H54 (cell line): Measurements from ENCODE around the gene SIGLEC1.

ENCODE experiments used
- DNase-seq: peaks from one replicate; pipeline ENCODE4 v3.0.0; 2011; ENCODE audit warnings: low spot score, mixed read lengths; ENCODE audit not compliant: insufficient read length
- FAIRE-seq: peaks from 3 replicates; lab custom pipeline; 2011; peaks lifted over from hg19 to GRCh38; lab: Jason Lieb, UNC
- POLR2A ChIP-seq: IDR thresholded peaks from 2 replicates; pipeline ENCODE4 v1.6.1; 2011; ENCODE audit warnings: low read depth, mild to moderate bottlenecking, low read length

Gene SIGLEC1

GRCh38 chr20:3680701-3681351, 31.6 kb downstream of the SIGLEC1 start:
- no peak for TF ChIP-seq POLR2A
- FAIRE-seq = no peak
- DNase-seq = no peak

- no peak for FAIRE-seq
- peak; percentile 59 for DNase-seq
These were observed 32.4 kb downstream of the SIGLEC1 start for GRCh38 chr20:3679749-3680700.

GRCh38 chr20:3678856-3679720, 33.3 kb downstream of the SIGLEC1 start:
- DNase-seq = no peak
- TF ChIP-seq POLR2A = no peak
- FAIRE-seq = no peak

More at GRCh38 chr20:3679749-3680700, 32.4 kb downstream of the SIGLEC1 start:
- no peak for TF ChIP-seq POLR2A

GRCh38 chr20:3678198-3678597, 34.2 kb downstream of the SIGLEC1 start:
- no peak for DNase-seq
- TF ChIP-seq POLR2A = no peak

GRCh38 chr20:3677733-3678132, 34.7 kb downstream of the SIGLEC1 start:
- no peak for DNase-seq
- TF ChIP-seq POLR2A = no peak
- no peak for FAIRE-seq

More at GRCh38 chr20:3678198-3678597, 34.2 kb downstream of the SIGLEC1 start:
- no peak for FAIRE-seq

- FAIRE-seq = no peak
- DNase-seq = no peak
- no peak for TF ChIP-seq POLR2A
These were observed 37.2 kb downstream of the SIGLEC1 start for GRCh38 chr20:3674995-3675900.

- FAIRE-seq = no peak
- no peak for DNase-seq
- no peak for TF ChIP-seq POLR2A
These were observed 38.0 kb downstream of the SIGLEC1 start for GRCh38 chr20:3674447-3674846.

GRCh38 chr20:3673221-3674070, 39.0 kb downstream of the SIGLEC1 start:
- no peak for DNase-seq
- TF ChIP-seq POLR2A = no peak
- FAIRE-seq = no peak

GRCh38 chr20:3672547-3673171, 39.7 kb downstream of the SIGLEC1 start:
- DNase-seq (no peak), FAIRE-seq (no peak)
- no peak for TF ChIP-seq POLR2A

- FAIRE-seq = no peak
- TF ChIP-seq POLR2A = no peak
- no peak for DNase-seq
These were observed 40.3 kb downstream of the SIGLEC1 start for GRCh38 chr20:3671986-3672546.

- DNase-seq (no peak), FAIRE-seq (no peak)
- TF ChIP-seq POLR2A = no peak
These were observed 41.5 kb downstream of the SIGLEC1 start for GRCh38 chr20:3670945-3671344.
